Neural cell (in vitro differentiated cells): ENCODE data around the gene MYOG.

ENCODE experiments used
- EZH2 ChIP-seq: fragments of 200-600, 300-800 bp; shearing (Covaris generic), sonication (generic); IDR thresholded peaks from 2 replicates; pipeline ENCODE4 v1.6.1; 2014; ENCODE audit warnings: antibody characterized with exemption, low read length, borderline replicate concordance, mild to moderate bottlenecking; ENCODE audit not compliant: insufficient read depth, poor library complexity, severe bottlenecking
- TAF1 ChIP-seq: IDR thresholded peaks from 2 replicates; pipeline ENCODE4 v1.6.1; 2012; ENCODE audit warnings: low read depth
- TF ChIP-seq, protein P1 (sequence below): fragments of 450-650 bp; IDR thresholded peaks from 2 replicates; pipeline ENCODE4 v1.5.1; 2014; ENCODE audit warnings: antibody characterized with exemption, mild to moderate bottlenecking, moderate library complexity; ENCODE audit not compliant: poor library complexity, severe bottlenecking

DNA sequence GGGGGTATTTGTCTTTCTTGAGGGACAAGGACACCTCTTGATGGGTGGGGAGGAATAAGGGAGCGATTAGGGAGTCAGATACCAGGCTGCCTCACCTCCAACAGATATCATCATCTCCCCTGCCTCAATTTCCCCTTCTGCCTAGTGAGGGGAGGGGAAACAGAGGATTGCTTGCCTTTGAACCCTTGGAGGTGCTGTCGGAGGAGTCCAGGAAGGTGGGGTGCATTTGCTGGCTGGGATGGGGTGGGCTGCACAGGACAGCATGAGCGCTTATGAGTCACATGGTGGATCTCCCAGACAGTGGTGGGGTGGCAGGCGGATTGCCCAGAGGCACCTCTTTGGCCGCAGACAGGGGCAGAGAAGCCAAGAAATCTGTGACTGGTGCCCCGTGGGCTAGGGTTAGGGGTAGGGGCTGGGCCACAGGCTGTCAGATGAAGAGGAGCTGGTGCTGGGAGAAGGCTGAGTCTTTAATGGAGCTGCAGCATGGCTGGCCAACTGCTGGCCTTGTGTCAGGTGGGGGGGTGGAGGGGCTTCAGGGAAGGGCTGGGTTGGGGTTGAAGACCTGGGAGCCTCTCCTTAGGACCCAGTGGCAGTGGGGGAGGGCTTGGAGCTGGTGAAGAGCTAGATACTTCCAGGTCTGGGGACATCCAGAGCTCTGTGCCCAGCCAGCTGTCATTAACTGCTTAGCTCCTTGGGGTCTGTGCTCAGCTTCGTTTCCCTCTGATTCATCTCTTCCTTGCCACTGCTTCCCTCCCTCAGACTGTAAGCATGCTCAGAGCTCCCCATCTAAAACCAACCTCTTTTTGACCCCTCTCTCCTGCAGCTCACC, 34.7 kb upstream of the MYOG start:
- no peak for TF ChIP-seq TAF1
- TF ChIP-seq, protein P1, sequence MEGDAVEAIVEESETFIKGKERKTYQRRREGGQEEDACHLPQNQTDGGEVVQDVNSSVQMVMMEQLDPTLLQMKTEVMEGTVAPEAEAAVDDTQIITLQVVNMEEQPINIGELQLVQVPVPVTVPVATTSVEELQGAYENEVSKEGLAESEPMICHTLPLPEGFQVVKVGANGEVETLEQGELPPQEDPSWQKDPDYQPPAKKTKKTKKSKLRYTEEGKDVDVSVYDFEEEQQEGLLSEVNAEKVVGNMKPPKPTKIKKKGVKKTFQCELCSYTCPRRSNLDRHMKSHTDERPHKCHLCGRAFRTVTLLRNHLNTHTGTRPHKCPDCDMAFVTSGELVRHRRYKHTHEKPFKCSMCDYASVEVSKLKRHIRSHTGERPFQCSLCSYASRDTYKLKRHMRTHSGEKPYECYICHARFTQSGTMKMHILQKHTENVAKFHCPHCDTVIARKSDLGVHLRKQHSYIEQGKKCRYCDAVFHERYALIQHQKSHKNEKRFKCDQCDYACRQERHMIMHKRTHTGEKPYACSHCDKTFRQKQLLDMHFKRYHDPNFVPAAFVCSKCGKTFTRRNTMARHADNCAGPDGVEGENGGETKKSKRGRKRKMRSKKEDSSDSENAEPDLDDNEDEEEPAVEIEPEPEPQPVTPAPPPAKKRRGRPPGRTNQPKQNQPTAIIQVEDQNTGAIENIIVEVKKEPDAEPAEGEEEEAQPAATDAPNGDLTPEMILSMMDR, result no peak
- no peak for TF ChIP-seq EZH2
